Astrocyte (in vitro differentiated cells and primary cell): ENCODE measurements around the gene TOB1. TPM values are rescaled to one million over a fixed set of nuclear protein-coding genes. Genes with fewer than 3 reads are reported as not detected.

Experiments
- DNase-seq: peaks from one replicate; pipeline ENCODE4 v3.0.0-alpha.2; 2010; ENCODE audit warnings: low read depth
- FAIRE-seq: peaks from 2 replicates; lab custom pipeline; 2011; peaks lifted over from hg19 to GRCh38; lab: Jason Lieb, UNC
- H2AFZ ChIP-seq: 2 replicates; pipeline ENCODE4 v1.6.0; 2012; ENCODE audit warnings: low read depth, low read length, inconsistent platforms
- H3K27ac ChIP-seq: 2 replicates; pipeline ENCODE4 v1.5.1; 2011; ENCODE audit warnings: low read depth, low read length, inconsistent platforms
- H3K27me3 ChIP-seq: 2 replicates; pipeline ENCODE4 v1.6.0; 2011; ENCODE audit warnings: low read length, inconsistent platforms; ENCODE audit not compliant: insufficient read depth
- H3K36me3 ChIP-seq: 2 replicates; pipeline ENCODE4 v1.5.1; 2011; ENCODE audit warnings: low read length, inconsistent platforms; ENCODE audit not compliant: insufficient read depth
- H3K4me1 ChIP-seq: 2 replicates; pipeline ENCODE4 v1.5.1; 2011; ENCODE audit warnings: low read length, inconsistent platforms; ENCODE audit not compliant: insufficient read depth
- H3K4me2 ChIP-seq: 2 replicates; pipeline ENCODE4 v1.6.0; 2012; ENCODE audit warnings: low read length, inconsistent platforms
- H3K4me3 ChIP-seq: 2 replicates; pipeline ENCODE4 v1.5.1; 2011; ENCODE audit warnings: low read depth, mild to moderate bottlenecking, low read length, inconsistent platforms; ENCODE audit not compliant: insufficient read depth
- H3K79me2 ChIP-seq: 2 replicates; pipeline ENCODE4 v1.6.0; 2012; ENCODE audit warnings: mild to moderate bottlenecking, low read length, inconsistent platforms; ENCODE audit not compliant: insufficient read depth
- H3K9ac ChIP-seq: 2 replicates; pipeline ENCODE4 v1.6.0; 2012; ENCODE audit warnings: mild to moderate bottlenecking, low read length, inconsistent platforms
- H3K9me3 ChIP-seq: 2 replicates; pipeline ENCODE4 v1.5.1; 2012; ENCODE audit warnings: low read depth, mild to moderate bottlenecking, low read length, inconsistent platforms; ENCODE audit not compliant: insufficient read depth
- H4K20me1 ChIP-seq: 2 replicates; pipeline ENCODE4 v1.6.0; 2012; ENCODE audit warnings: low read length, inconsistent platforms; ENCODE audit not compliant: insufficient read depth
- H3K27ac Mint-ChIP-seq: one replicate; pipeline ENCODE4 v1.8.0; 2021; ENCODE audit warnings: mild to moderate bottlenecking, mixed read lengths; ENCODE audit not compliant: unreplicated experiment
- H3K27me3 Mint-ChIP-seq: one replicate; pipeline ENCODE4 v1.8.0; 2021; ENCODE audit warnings: low read depth, mixed read lengths; ENCODE audit not compliant: unreplicated experiment
- H3K36me3 Mint-ChIP-seq: one replicate; pipeline ENCODE4 v1.8.0; 2021; ENCODE audit warnings: low read depth, mixed read lengths; ENCODE audit not compliant: unreplicated experiment
- H3K4me1 Mint-ChIP-seq: one replicate; pipeline ENCODE4 v1.8.0; 2021; ENCODE audit warnings: low read depth, mixed read lengths; ENCODE audit not compliant: unreplicated experiment
- H3K4me3 Mint-ChIP-seq: one replicate; pipeline ENCODE4 v1.8.0; 2021; ENCODE audit warnings: mild to moderate bottlenecking, moderate library complexity, mixed read lengths; ENCODE audit not compliant: unreplicated experiment
- H3K9me3 Mint-ChIP-seq: one replicate; pipeline ENCODE4 v1.8.0; 2021; ENCODE audit warnings: mild to moderate bottlenecking, mixed read lengths; ENCODE audit not compliant: unreplicated experiment
- CTCF ChIP-seq: IDR thresholded peaks from 2 replicates; pipeline ENCODE4 v1.5.1; 2011; ENCODE audit warnings: low read depth, mild to moderate bottlenecking, inconsistent platforms, low read length, moderate library complexity; ENCODE audit not compliant: insufficient read depth
- EZH2 ChIP-seq: IDR thresholded peaks from 2 replicates; pipeline ENCODE4 v1.6.1; 2012; ENCODE audit warnings: mild to moderate bottlenecking, low read length, inconsistent platforms; ENCODE audit not compliant: insufficient read depth
- total RNA-seq: library from RNA; stranded (reverse); gene quantifications from 2 replicates; pipeline ENCODE4 v1.2.1, GENCODE V29; 2021

TOB1 gene
- total RNA-seq, 1 donor from 2014 or later: 71.6 TPM

DNA sequence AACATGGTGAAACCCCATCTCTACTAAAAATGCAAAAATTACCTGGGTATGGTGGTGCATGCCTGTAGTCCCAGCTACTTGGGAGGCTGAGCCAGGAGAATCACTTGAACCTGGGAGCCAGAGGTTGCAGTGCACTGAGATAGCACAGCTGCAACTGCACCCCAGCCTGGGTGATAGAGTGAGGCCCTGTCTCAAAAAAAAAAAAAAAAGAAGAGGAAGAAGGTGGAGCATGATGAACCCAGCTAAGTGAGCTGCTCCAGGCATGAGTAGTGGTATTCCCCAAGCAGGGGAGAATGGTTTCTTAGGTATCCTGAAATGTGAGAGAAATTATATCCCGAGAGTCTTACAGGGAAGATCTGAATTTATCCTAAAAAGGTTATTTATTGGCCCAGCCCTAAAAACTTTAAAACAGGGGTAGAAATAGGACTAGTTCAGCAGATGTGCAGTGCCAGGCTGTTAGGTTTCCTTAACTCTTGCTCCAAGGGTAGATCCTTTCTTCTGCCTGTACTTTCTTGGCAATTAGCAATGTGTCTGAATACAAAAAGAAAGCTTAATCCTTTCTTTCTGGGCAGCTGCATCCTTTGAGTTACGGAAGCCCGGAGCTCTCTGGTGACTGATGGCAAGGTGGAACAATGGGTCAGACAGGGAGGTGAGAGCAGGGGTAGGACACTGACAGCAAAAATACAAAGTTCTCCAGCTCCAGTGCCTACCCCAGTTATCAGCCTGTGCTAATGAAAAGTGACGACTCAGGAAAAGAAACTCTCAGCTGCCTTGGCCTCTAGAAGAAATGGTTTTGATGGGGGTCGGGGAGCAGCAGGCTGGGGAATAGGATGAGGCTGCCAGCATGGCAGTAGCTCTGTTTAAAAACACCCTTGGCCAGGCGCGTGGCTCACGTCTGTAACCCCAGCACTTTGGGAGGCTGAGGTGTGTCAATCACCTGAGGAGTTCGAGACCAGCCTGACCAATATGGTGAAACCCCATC, 36.5 kb upstream of the TOB1 start:
- Histone ChIP-seq H4K20me1 (no peaks in the 10 kb centered on the region), H2AFZ (peak overlapping the region; percentile 35), H3K4me1 (peaks cover 14% of the 10 kb centered on the region), H3K36me3 (no peaks in the 10 kb centered on the region), H3K4me2 (no peak overlapping the region), H3K9me3 (no peaks in the 10 kb centered on the region), H3K4me3 (no peak overlapping the region), H3K9ac (no peak overlapping the region), H3K79me2 (no peaks in the 10 kb centered on the region), H3K27ac (no peak overlapping the region), H3K27me3 (peaks cover 5% of the 10 kb centered on the region)
- no peak for DNase-seq
- peaks cover 2% of the 10 kb centered on the region for H3K27me3 Mint-ChIP-seq
- no peak for TF ChIP-seq EZH2
- TF ChIP-seq CTCF: no peak
- H3K27ac Mint-ChIP-seq: no peak overlapping the region
- H3K4me1 Mint-ChIP-seq: peaks cover 19% of the 10 kb centered on the region
- H3K36me3 Mint-ChIP-seq: no peaks in the 10 kb centered on the region
- no peaks in the 10 kb centered on the region for H3K9me3 Mint-ChIP-seq
- no peak for FAIRE-seq
- H3K4me3 Mint-ChIP-seq: no peak overlapping the region

- no peak for DNase-seq
- Histone ChIP-seq H3K9ac (no peak overlapping the region), H3K9me3 (no peaks in the 10 kb centered on the region), H3K4me3 (no peak overlapping the region), H3K4me2 (no peak overlapping the region), H3K36me3 (no peaks in the 10 kb centered on the region), H4K20me1 (no peaks in the 10 kb centered on the region), H3K4me1 (peaks cover 14% of the 10 kb centered on the region), H3K27ac (no peak overlapping the region), H2AFZ (peak overlapping the region; percentile 18), H3K27me3 (peaks cover 5% of the 10 kb centered on the region), H3K79me2 (no peaks in the 10 kb centered on the region)
- Mint-ChIP-seq H3K4me1 (peaks cover 17% of the 10 kb centered on the region), H3K27ac (peak overlapping the region; percentile 51), H3K36me3 (no peaks in the 10 kb centered on the region), H3K4me3 (no peak overlapping the region), H3K27me3 (no peaks in the 10 kb centered on the region), H3K9me3 (no peaks in the 10 kb centered on the region)
- no peak for TF ChIP-seq EZH2
- TF ChIP-seq CTCF: no peak
- no peak for FAIRE-seq
Observed at GRCh38 chr17:50900383-50900892, 34.3 kb upstream of the TOB1 start.
